Activated naive CD8-positive, alpha-beta T cell treated with anti-CD3 and anti-CD28 coated beads, Interleukin-2, amount 10 ng/mL, durations not matched to agents 7 days and 5 days (primary cell): ENCODE measurements around the gene ENPP3. TPM values are rescaled to one million over a fixed set of nuclear protein-coding genes. Genes with fewer than 3 reads are reported as not detected.
A peak's percentile ranks its signal among the peaks of the same experiment; 100 is the strongest.
"Not testable (repeated sequence)": the region's sequence is repeated elsewhere in the genome, so short reads cannot be mapped to it uniquely, and the experiment has no call there.

Experiments used
- ATAC-seq: fragments of 150-1000 bp; cut with Tn5 transposase; one replicate; pipeline ENCODE4 v1.10.0; 2021; ENCODE audit warnings: low read depth, moderate library complexity
- POLR2A ChIA-PET: fragments of 350-600 bp; sonication (Branson Sonifier 250); formaldehyde crosslinking; loops from one replicate; lab custom pipeline; 2021; ENCODE audit warnings: antibody characterized with exemption; lab: Charles Lee
- DNase-seq: peaks from one replicate; pipeline ENCODE4 v3.0.0; 2021
- H3K27ac Mint-ChIP-seq: one replicate; pipeline ENCODE4 v1.8.0; 2022; ENCODE audit warnings: mild to moderate bottlenecking, mixed read lengths
- H3K27me3 Mint-ChIP-seq: one replicate; pipeline ENCODE4 v1.8.0; 2022; ENCODE audit warnings: mild to moderate bottlenecking, moderate library complexity, mixed read lengths
- H3K36me3 Mint-ChIP-seq: one replicate; pipeline ENCODE4 v1.8.0; 2021; ENCODE audit warnings: mild to moderate bottlenecking, mixed read lengths
- H3K4me1 Mint-ChIP-seq: one replicate; pipeline ENCODE4 v1.8.0; 2021; ENCODE audit warnings: mixed read lengths
- H3K4me3 Mint-ChIP-seq: one replicate; pipeline ENCODE4 v1.8.0; 2022; ENCODE audit warnings: mild to moderate bottlenecking, moderate library complexity, mixed read lengths
- H3K9me3 Mint-ChIP-seq: one replicate; pipeline ENCODE4 v1.8.0; 2021; ENCODE audit warnings: mixed read lengths
- total RNA-seq, 2 experiments: library from RNA; stranded (reverse); gene quantifications; one replicate each; pipeline ENCODE4 v1.2.3, GENCODE V29; 2021

Gene ENPP3
- total RNA-seq, 2 experiments from 2014 or later, result 0.36 to 0.96 TPM

- ATAC-seq, result no peak
- POLR2A ChIA-PET, result no interaction called here
These were observed 43.8 kb downstream of the ENPP3 start for GRCh38 chr6:131680868-131681267.

GRCh38 chr6:131681585-131681984, 44.5 kb downstream of the ENPP3 start:
- POLR2A ChIA-PET, result no interaction called here
- Mint-ChIP-seq H3K4me3 (no peak overlapping the region), H3K9me3 (no peaks in the 10 kb centered on the region), H3K36me3 (no peaks in the 10 kb centered on the region), H3K4me1 (no peaks in the 10 kb centered on the region), H3K27ac (no peak overlapping the region), H3K27me3 (no peaks in the 10 kb centered on the region)
- DNase-seq, result no peak
- ATAC-seq, result no peak

More at GRCh38 chr6:131680868-131681267, 43.8 kb downstream of the ENPP3 start:
- Mint-ChIP-seq H3K27me3 (no peaks in the 10 kb centered on the region), H3K9me3 (no peaks in the 10 kb centered on the region), H3K4me3 (no peak overlapping the region), H3K36me3 (no peaks in the 10 kb centered on the region), H3K4me1 (no peaks in the 10 kb centered on the region), H3K27ac (no peak overlapping the region)
- no peak for DNase-seq

GRCh38 chr6:131682442-131682841, 45.3 kb downstream of the ENPP3 start:
- ATAC-seq (no peak), DNase-seq (no peak)
- Mint-ChIP-seq H3K27me3 (no peaks in the 10 kb centered on the region), H3K27ac (no peak overlapping the region), H3K4me1 (no peaks in the 10 kb centered on the region), H3K9me3 (no peaks in the 10 kb centered on the region), H3K4me3 (no peak overlapping the region), H3K36me3 (no peaks in the 10 kb centered on the region)
- POLR2A ChIA-PET, result no interaction called here

- Mint-ChIP-seq H3K27ac (no peak overlapping the region), H3K4me1 (no peaks in the 10 kb centered on the region), H3K9me3 (no peaks in the 10 kb centered on the region), H3K27me3 (no peaks in the 10 kb centered on the region), H3K36me3 (no peaks in the 10 kb centered on the region), H3K4me3 (no peak overlapping the region)
- POLR2A ChIA-PET, result no interaction called here
- peak; percentile 33 for ATAC-seq
- no peak for DNase-seq
These were observed 46.4 kb downstream of the ENPP3 start for GRCh38 chr6:131683479-131683878.

GRCh38 chr6:131685266-131685780, 48.2 kb downstream of the ENPP3 start:
- H3K36me3 Mint-ChIP-seq, result no peaks in the 10 kb centered on the region
- H3K27ac Mint-ChIP-seq, result no peak overlapping the region
- peaks cover 3% of the 10 kb centered on the region for H3K4me1 Mint-ChIP-seq
- no peak for ATAC-seq
- H3K9me3 Mint-ChIP-seq, result no peaks in the 10 kb centered on the region
- POLR2A ChIA-PET, result interaction anchor here (0.5 kb wide), 1 partner anchor 382 kb away, joined by 3 read pairs; no protein-coding TSS in a partner anchor
- DNase-seq, result no peak
- H3K4me3 Mint-ChIP-seq, result no peak overlapping the region
- H3K27me3 Mint-ChIP-seq, result no peaks in the 10 kb centered on the region

GRCh38 chr6:131687022-131687421, 49.9 kb downstream of the ENPP3 start:
- H3K4me1 Mint-ChIP-seq, result peaks cover 3% of the 10 kb centered on the region
- H3K27ac Mint-ChIP-seq, result no peak overlapping the region
- DNase-seq (no peak), ATAC-seq (no peak)
- H3K27me3 Mint-ChIP-seq, result no peaks in the 10 kb centered on the region
- H3K4me3 Mint-ChIP-seq, result no peak overlapping the region
- POLR2A ChIA-PET, result no interaction called here
- no peaks in the 10 kb centered on the region for H3K9me3 Mint-ChIP-seq
- H3K36me3 Mint-ChIP-seq, result no peaks in the 10 kb centered on the region

GRCh38 chr6:131688286-131688685, 51.2 kb downstream of the ENPP3 start:
- Mint-ChIP-seq H3K27me3 (no peaks in the 10 kb centered on the region), H3K27ac (no peak overlapping the region), H3K4me3 (no peak overlapping the region), H3K36me3 (no peaks in the 10 kb centered on the region), H3K9me3 (no peaks in the 10 kb centered on the region), H3K4me1 (peaks cover 3% of the 10 kb centered on the region)
- ATAC-seq, result no peak
- POLR2A ChIA-PET, result interaction anchor here (0.7 kb wide), 1 partner anchor 9 kb away, joined by 3 read pairs; no protein-coding TSS in a partner anchor
- DNase-seq, result no peak

- no peak for ATAC-seq
- POLR2A ChIA-PET, result no interaction called here
- DNase-seq, result no peak
- Mint-ChIP-seq H3K27ac (no peak overlapping the region), H3K9me3 (no peaks in the 10 kb centered on the region), H3K4me3 (no peak overlapping the region), H3K36me3 (no peaks in the 10 kb centered on the region), H3K27me3 (peaks cover 4% of the 10 kb centered on the region), H3K4me1 (peaks cover 3% of the 10 kb centered on the region)
These were observed 54.9 kb downstream of the ENPP3 start for GRCh38 chr6:131692031-131692430.

- H3K4me3 Mint-ChIP-seq, result no peak overlapping the region
- H3K27me3 Mint-ChIP-seq, result peaks cover 4% of the 10 kb centered on the region
- H3K4me1 Mint-ChIP-seq, result peaks cover 3% of the 10 kb centered on the region
- POLR2A ChIA-PET, result no interaction called here
- ATAC-seq, result no peak
- H3K36me3 Mint-ChIP-seq, result no peaks in the 10 kb centered on the region
- no peak overlapping the region for H3K27ac Mint-ChIP-seq
- no peak for DNase-seq
- H3K9me3 Mint-ChIP-seq, result no peaks in the 10 kb centered on the region
These were observed 55.5 kb downstream of the ENPP3 start for GRCh38 chr6:131692589-131692988.

GRCh38 chr6:131693384-131693783, 56.3 kb downstream of the ENPP3 start:
- Mint-ChIP-seq H3K4me3 (no peak overlapping the region), H3K4me1 (peaks cover 3% of the 10 kb centered on the region), H3K27ac (no peak overlapping the region), H3K27me3 (peaks cover 4% of the 10 kb centered on the region), H3K9me3 (no peaks in the 10 kb centered on the region), H3K36me3 (no peaks in the 10 kb centered on the region)
- no peak for DNase-seq
- no peak for ATAC-seq
- POLR2A ChIA-PET, result no interaction called here

GRCh38 chr6:131694832-131695426, 57.8 kb downstream of the ENPP3 start:
- peak; percentile 66 for ATAC-seq
- no peaks in the 10 kb centered on the region for H3K36me3 Mint-ChIP-seq
- no peak overlapping the region for H3K27ac Mint-ChIP-seq
- POLR2A ChIA-PET, result no interaction called here
- H3K4me3 Mint-ChIP-seq, result no peak overlapping the region
- no peaks in the 10 kb centered on the region for H3K4me1 Mint-ChIP-seq
- peaks cover 4% of the 10 kb centered on the region for H3K27me3 Mint-ChIP-seq
- no peaks in the 10 kb centered on the region for H3K9me3 Mint-ChIP-seq
- no peak for DNase-seq

- POLR2A ChIA-PET, result no interaction called here
- H3K9me3 Mint-ChIP-seq, result no peaks in the 10 kb centered on the region
- no peak overlapping the region for H3K27ac Mint-ChIP-seq
- no peaks in the 10 kb centered on the region for H3K4me1 Mint-ChIP-seq
- H3K4me3 Mint-ChIP-seq, result no peak overlapping the region
- ATAC-seq (no peak), DNase-seq (no peak)
- H3K36me3 Mint-ChIP-seq, result no peaks in the 10 kb centered on the region
- peaks cover 4% of the 10 kb centered on the region for H3K27me3 Mint-ChIP-seq
These were observed 59.9 kb downstream of the ENPP3 start for GRCh38 chr6:131696956-131697355.

- H3K4me1 Mint-ChIP-seq, DNase-seq, H3K9me3 Mint-ChIP-seq, H3K27ac Mint-ChIP-seq, ATAC-seq, POLR2A ChIA-PET, H3K36me3 Mint-ChIP-seq, H3K4me3 Mint-ChIP-seq, H3K27me3 Mint-ChIP-seq: not testable (repeated sequence)
These were observed 63.7 kb downstream of the ENPP3 start for GRCh38 chr6:131700851-131701250.

- H3K4me3 Mint-ChIP-seq, H3K27ac Mint-ChIP-seq, H3K36me3 Mint-ChIP-seq, H3K4me1 Mint-ChIP-seq, H3K9me3 Mint-ChIP-seq, ATAC-seq, POLR2A ChIA-PET, H3K27me3 Mint-ChIP-seq, DNase-seq: not testable (repeated sequence)
These were observed 66.8 kb downstream of the ENPP3 start for GRCh38 chr6:131703905-131704304.
